ENCODE results near the gene MED13. TPM values are rescaled to one million over a fixed set of nuclear protein-coding genes. Genes with fewer than 3 reads are reported as not detected.

The MED13 gene
- total RNA-seq, 2 experiments from 2014 or later = 52.5 to 65.4 TPM

- Mint-ChIP-seq H3K4me1 (peaks cover 36% of the 10 kb centered on the region), H3K27ac (peak overlapping the region; percentile 91), H3K4me3 (peak overlapping the region; percentile 84), H3K36me3 (ENCODE audit: low read depth) (peaks cover 26% of the 10 kb centered on the region), H3K27me3 (no peaks in the 10 kb centered on the region), H3K9me3 (no peaks in the 10 kb centered on the region)
- CTCF ChIA-PET = no interaction called here
- POLR2A ChIA-PET = no interaction called here
- peak; percentile 29 for DNase-seq
These were observed 868 bp downstream of the MED13 start for GRCh38 chr17:62064029-62064790.

- H3K9me3 Mint-ChIP-seq = no peaks in the 10 kb centered on the region
- ChIA-PET POLR2A (no interaction called here), CTCF (interaction anchor here (1.0 to 1.1 kb wide), 2 partner anchors 47 to 123 kb away, joined by 3 to 4 read pairs; no protein-coding TSS in a partner anchor)
- no peaks in the 10 kb centered on the region for H3K27me3 Mint-ChIP-seq
- H3K4me1 Mint-ChIP-seq = peaks cover 43% of the 10 kb centered on the region
- no peak for DNase-seq
- peak overlapping the region; percentile 47 for H3K27ac Mint-ChIP-seq
- H3K36me3 Mint-ChIP-seq (ENCODE audit: low read depth) = peaks cover 33% of the 10 kb centered on the region
- H3K4me3 Mint-ChIP-seq = peak overlapping the region; percentile 84
These were observed 2.1 kb downstream of the MED13 start for GRCh38 chr17:62062944-62063343.

- Mint-ChIP-seq H3K4me1 (peaks cover 48% of the 10 kb centered on the region), H3K27ac (peak overlapping the region; percentile 47), H3K27me3 (no peaks in the 10 kb centered on the region), H3K4me3 (peak overlapping the region; percentile 84), H3K9me3 (no peaks in the 10 kb centered on the region), H3K36me3 (ENCODE audit: low read depth) (peaks cover 35% of the 10 kb centered on the region)
- POLR2A ChIA-PET = no interaction called here
- CTCF ChIA-PET = interaction anchor here (1.0 to 1.1 kb wide), 2 partner anchors 47 to 123 kb away, joined by 3 to 4 read pairs; no protein-coding TSS in a partner anchor
- no peak for DNase-seq
These were observed 2.8 kb downstream of the MED13 start for GRCh38 chr17:62062302-62062701.

GRCh38 chr17:62059414-62059813 lies 5.7 kb downstream of the MED13 start:
- H3K4me3 Mint-ChIP-seq = no peak overlapping the region
- no peaks in the 10 kb centered on the region for H3K9me3 Mint-ChIP-seq
- no peak overlapping the region for H3K27ac Mint-ChIP-seq
- CTCF ChIA-PET = interaction anchor here (0.6 to 1.6 kb wide), 4 partner anchors 21 to 1360 kb away, joined by 3 to 4 read pairs (median 3); no protein-coding TSS in a partner anchor
- POLR2A ChIA-PET = no interaction called here
- no peaks in the 10 kb centered on the region for H3K27me3 Mint-ChIP-seq
- H3K4me1 Mint-ChIP-seq = peaks cover 42% of the 10 kb centered on the region
- H3K36me3 Mint-ChIP-seq (ENCODE audit: low read depth) = peaks cover 41% of the 10 kb centered on the region
- no peak for DNase-seq

- H3K36me3 Mint-ChIP-seq (ENCODE audit: low read depth) = peaks cover 38% of the 10 kb centered on the region
These were observed 6.5 kb downstream of the MED13 start for GRCh38 chr17:62058611-62059010.

GRCh38 chr17:62057696-62058095 lies 7.4 kb downstream of the MED13 start:
- Mint-ChIP-seq H3K27ac (no peak overlapping the region), H3K4me1 (peaks cover 38% of the 10 kb centered on the region), H3K4me3 (no peak overlapping the region), H3K9me3 (no peaks in the 10 kb centered on the region), H3K36me3 (ENCODE audit: low read depth) (peaks cover 37% of the 10 kb centered on the region), H3K27me3 (no peaks in the 10 kb centered on the region)
- CTCF ChIA-PET = no interaction called here
- DNase-seq = no peak
- POLR2A ChIA-PET = no interaction called here

More at GRCh38 chr17:62058611-62059010, 6.5 kb downstream of the MED13 start:
- H3K27me3 Mint-ChIP-seq = no peaks in the 10 kb centered on the region
- no peak overlapping the region for H3K27ac Mint-ChIP-seq
- ChIA-PET CTCF (interaction anchor here (1.3 kb wide), 1 partner anchor 24 kb away, joined by 3 read pairs; no protein-coding TSS in a partner anchor), POLR2A (no interaction called here)
- H3K4me1 Mint-ChIP-seq = peaks cover 40% of the 10 kb centered on the region
- no peaks in the 10 kb centered on the region for H3K9me3 Mint-ChIP-seq
- DNase-seq = no peak
- H3K4me3 Mint-ChIP-seq = no peak overlapping the region

- DNase-seq = no peak
- no peaks in the 10 kb centered on the region for H3K27me3 Mint-ChIP-seq
- ChIA-PET POLR2A (no interaction called here), CTCF (interaction anchor here (0.5 to 1.4 kb wide), 3 partner anchors 13 to 437 kb away, joined by 3 to 4 read pairs (median 4); no protein-coding TSS in a partner anchor)
- no peaks in the 10 kb centered on the region for H3K9me3 Mint-ChIP-seq
- peaks cover 44% of the 10 kb centered on the region for H3K36me3 Mint-ChIP-seq (ENCODE audit: low read depth)
- peaks cover 34% of the 10 kb centered on the region for H3K4me1 Mint-ChIP-seq
- no peak overlapping the region for H3K27ac Mint-ChIP-seq
- H3K4me3 Mint-ChIP-seq = no peak overlapping the region
These were observed 12.2 kb downstream of the MED13 start for GRCh38 chr17:62052765-62053338.

GRCh38 chr17:62051053-62051452 lies 14.0 kb downstream of the MED13 start:
- H3K4me1 Mint-ChIP-seq = peaks cover 30% of the 10 kb centered on the region
- H3K36me3 Mint-ChIP-seq (ENCODE audit: low read depth) = peaks cover 48% of the 10 kb centered on the region
- POLR2A ChIA-PET = no interaction called here
- no peak overlapping the region for H3K27ac Mint-ChIP-seq
- H3K4me3 Mint-ChIP-seq = no peak overlapping the region
- H3K9me3 Mint-ChIP-seq = no peaks in the 10 kb centered on the region
- no peaks in the 10 kb centered on the region for H3K27me3 Mint-ChIP-seq
- CTCF ChIA-PET = no interaction called here
- DNase-seq = no peak

GRCh38 chr17:62049299-62049698 lies 15.8 kb downstream of the MED13 start:
- no peaks in the 10 kb centered on the region for H3K27me3 Mint-ChIP-seq
- H3K36me3 Mint-ChIP-seq (ENCODE audit: low read depth) = peaks cover 53% of the 10 kb centered on the region
- ChIA-PET CTCF (interaction anchor here (1.1 kb wide), 1 partner anchor 27 kb away, joined by 3 read pairs; no protein-coding TSS in a partner anchor), POLR2A (no interaction called here)
- H3K27ac Mint-ChIP-seq = no peak overlapping the region
- DNase-seq = no peak
- peaks cover 30% of the 10 kb centered on the region for H3K4me1 Mint-ChIP-seq
- H3K9me3 Mint-ChIP-seq = no peaks in the 10 kb centered on the region
- H3K4me3 Mint-ChIP-seq = no peak overlapping the region

- Mint-ChIP-seq H3K4me1 (peaks cover 32% of the 10 kb centered on the region), H3K4me3 (no peak overlapping the region), H3K27me3 (no peaks in the 10 kb centered on the region), H3K27ac (peak overlapping the region; percentile 36), H3K36me3 (ENCODE audit: low read depth) (peaks cover 56% of the 10 kb centered on the region), H3K9me3 (no peaks in the 10 kb centered on the region)
- DNase-seq = no peak
- POLR2A ChIA-PET = no interaction called here
- CTCF ChIA-PET = no interaction called here
These were observed 16.8 kb downstream of the MED13 start for GRCh38 chr17:62048262-62048661.

GRCh38 chr17:62045517-62045916 lies 19.6 kb downstream of the MED13 start:
- POLR2A ChIA-PET = no interaction called here
- H3K4me1 Mint-ChIP-seq = peaks cover 33% of the 10 kb centered on the region
- no peak overlapping the region for H3K27ac Mint-ChIP-seq
- CTCF ChIA-PET = no interaction called here
- H3K36me3 Mint-ChIP-seq (ENCODE audit: low read depth) = peaks cover 58% of the 10 kb centered on the region
- no peaks in the 10 kb centered on the region for H3K27me3 Mint-ChIP-seq
- no peaks in the 10 kb centered on the region for H3K9me3 Mint-ChIP-seq
- no peak for DNase-seq
- no peak overlapping the region for H3K4me3 Mint-ChIP-seq

- Mint-ChIP-seq H3K36me3 (ENCODE audit: low read depth) (peaks cover 58% of the 10 kb centered on the region), H3K27ac (no peak overlapping the region), H3K9me3 (no peaks in the 10 kb centered on the region), H3K27me3 (no peaks in the 10 kb centered on the region), H3K4me1 (peaks cover 34% of the 10 kb centered on the region), H3K4me3 (no peak overlapping the region)
- ChIA-PET CTCF (no interaction called here), POLR2A (no interaction called here)
- no peak for DNase-seq
These were observed 20.0 kb downstream of the MED13 start for GRCh38 chr17:62045109-62045508.

GRCh38 chr17:62043602-62044001 lies 21.5 kb downstream of the MED13 start:
- peaks cover 34% of the 10 kb centered on the region for H3K4me1 Mint-ChIP-seq
- no peak overlapping the region for H3K4me3 Mint-ChIP-seq
- CTCF ChIA-PET = no interaction called here
- no peaks in the 10 kb centered on the region for H3K9me3 Mint-ChIP-seq
- H3K36me3 Mint-ChIP-seq (ENCODE audit: low read depth) = peaks cover 60% of the 10 kb centered on the region
- POLR2A ChIA-PET = no interaction called here
- DNase-seq = no peak
- no peak overlapping the region for H3K27ac Mint-ChIP-seq
- no peaks in the 10 kb centered on the region for H3K27me3 Mint-ChIP-seq
